ENCODE data around the gene ANKRD23. TPM values are rescaled to one million over a fixed set of nuclear protein-coding genes. Genes with fewer than 3 reads are reported as not detected.

ANKRD23 gene
- total and polyA plus RNA-seq, 2 of the 13 experiments (the other 11 are each of a cell fraction or from before 2014, with no cell fraction given): 1.5 to 1.6 TPM

DNA sequence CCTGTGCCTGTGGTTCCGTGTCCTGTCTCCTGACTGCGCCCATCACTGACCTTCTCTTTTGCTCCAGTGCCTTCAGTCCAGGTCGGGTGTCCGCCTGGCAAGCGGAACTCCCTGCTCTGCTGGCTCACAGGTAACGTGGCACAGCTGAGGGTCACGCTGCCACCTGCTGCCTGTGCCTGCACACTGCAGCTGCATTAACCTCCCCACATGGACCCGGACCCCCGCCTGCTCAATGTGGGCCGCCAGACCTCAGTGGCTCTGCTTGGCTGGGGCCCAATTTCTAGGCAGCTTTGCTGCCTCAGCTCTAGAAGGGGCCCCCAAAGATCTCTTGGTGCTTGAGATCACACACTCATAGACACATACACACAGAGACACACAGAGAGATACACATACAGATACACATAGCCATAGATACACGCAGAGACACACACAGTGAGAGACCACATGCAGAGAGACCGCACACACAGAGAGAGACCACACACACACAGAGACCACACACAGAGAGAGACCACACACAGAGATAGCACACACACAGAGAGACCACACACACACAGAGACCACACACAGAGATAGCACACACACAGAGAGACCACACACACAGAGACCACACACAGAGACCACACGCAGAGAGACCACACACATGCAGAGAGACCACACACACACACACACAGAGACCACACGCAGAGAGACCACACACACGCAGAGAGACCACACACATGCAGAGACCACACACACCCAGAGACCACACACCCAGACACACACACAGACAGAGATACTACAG is 42.6 kb downstream of the ANKRD23 start (continued):
- TF ChIP-seq, protein P1, sequence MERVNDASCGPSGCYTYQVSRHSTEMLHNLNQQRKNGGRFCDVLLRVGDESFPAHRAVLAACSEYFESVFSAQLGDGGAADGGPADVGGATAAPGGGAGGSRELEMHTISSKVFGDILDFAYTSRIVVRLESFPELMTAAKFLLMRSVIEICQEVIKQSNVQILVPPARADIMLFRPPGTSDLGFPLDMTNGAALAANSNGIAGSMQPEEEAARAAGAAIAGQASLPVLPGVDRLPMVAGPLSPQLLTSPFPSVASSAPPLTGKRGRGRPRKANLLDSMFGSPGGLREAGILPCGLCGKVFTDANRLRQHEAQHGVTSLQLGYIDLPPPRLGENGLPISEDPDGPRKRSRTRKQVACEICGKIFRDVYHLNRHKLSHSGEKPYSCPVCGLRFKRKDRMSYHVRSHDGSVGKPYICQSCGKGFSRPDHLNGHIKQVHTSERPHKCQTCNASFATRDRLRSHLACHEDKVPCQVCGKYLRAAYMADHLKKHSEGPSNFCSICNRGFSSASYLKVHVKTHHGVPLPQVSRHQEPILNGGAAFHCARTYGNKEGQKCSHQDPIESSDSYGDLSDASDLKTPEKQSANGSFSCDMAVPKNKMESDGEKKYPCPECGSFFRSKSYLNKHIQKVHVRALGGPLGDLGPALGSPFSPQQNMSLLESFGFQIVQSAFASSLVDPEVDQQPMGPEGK (CRISPR knock-in tag; IDR thresholded peaks at IDR 0.05): peak; percentile 59; the same call in 1 of the 2 replicates
- TF ChIP-seq GPN1 (CRISPR knock-in tag; IDR thresholded peaks at IDR 0.05; ENCODE audit: borderline replicate concordance) (no peak; the same call in 1 of the 2 replicates), KDM1A (CRISPR knock-in tag; IDR thresholded peaks at IDR 0.05) (no peak), ZNF383 (CRISPR knock-in tag; IDR thresholded peaks at IDR 0.05; ENCODE audit: borderline replicate concordance) (no peak), PRMT3 (CRISPR knock-in tag; IDR thresholded peaks at IDR 0.05; ENCODE audit: borderline replicate concordance, low read depth) (no peak), ERF (CRISPR knock-in tag; IDR thresholded peaks at IDR 0.05) (peak; percentile 65; the same call in 1 of the 2 replicates), CHD2 (IDR thresholded peaks at IDR 0.05; ENCODE audit: low read depth, low read length) (no peak), PTBP1 (IDR thresholded peaks at IDR 0.05; ENCODE audit: low read depth, low read length, poor library complexity, severe bottlenecking) (peak; percentile 62), KAT7 (CRISPR knock-in tag; IDR thresholded peaks at IDR 0.05; ENCODE audit: borderline replicate concordance) (no peak; the same call in 1 of the 2 replicates), ZNF292 (CRISPR knock-in tag; IDR thresholded peaks at IDR 0.05; ENCODE audit: borderline replicate concordance, low read depth) (no peak), RXRB (CRISPR knock-in tag; IDR thresholded peaks at IDR 0.05; ENCODE audit: borderline replicate concordance) (peak; percentile 43; the same call in 1 of the 2 replicates), ZMYM4 (CRISPR knock-in tag; IDR thresholded peaks at IDR 0.05) (peak; percentile 42; the same call in 1 of the 2 replicates), FOXK1 (CRISPR knock-in tag; IDR thresholded peaks at IDR 0.05; ENCODE audit: borderline replicate concordance, low read depth) (no peak), MIER2 (CRISPR knock-in tag; IDR thresholded peaks at IDR 0.05) (no peak), GATAD2A (CRISPR knock-in tag; IDR thresholded peaks at IDR 0.05) (peak; percentile 57; the same call in 1 of the 2 replicates), ASH2L (IDR thresholded peaks at IDR 0.05; ENCODE audit: insufficient read length, low read depth, low read length) (peak; percentile 41), CENPX (CRISPR knock-in tag; IDR thresholded peaks at IDR 0.05) (no peak), EED (CRISPR knock-in tag; IDR thresholded peaks at IDR 0.05) (0 out of 2 replicates have a peak, but pooled peaks have one; percentile 11), TBX2 (CRISPR knock-in tag; IDR thresholded peaks at IDR 0.05; ENCODE audit: borderline replicate concordance) (0 out of 2 replicates have a peak, but pooled peaks have one; percentile 1), RAD21 (CRISPR knock-in tag; IDR thresholded peaks at IDR 0.05) (peak; percentile 97)
- TF ChIP-seq, protein P2, sequence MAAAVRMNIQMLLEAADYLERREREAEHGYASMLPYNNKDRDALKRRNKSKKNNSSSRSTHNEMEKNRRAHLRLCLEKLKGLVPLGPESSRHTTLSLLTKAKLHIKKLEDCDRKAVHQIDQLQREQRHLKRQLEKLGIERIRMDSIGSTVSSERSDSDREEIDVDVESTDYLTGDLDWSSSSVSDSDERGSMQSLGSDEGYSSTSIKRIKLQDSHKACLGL (CRISPR knock-in tag; IDR thresholded peaks at IDR 0.05): no peak
- TF ChIP-seq, protein P3, sequence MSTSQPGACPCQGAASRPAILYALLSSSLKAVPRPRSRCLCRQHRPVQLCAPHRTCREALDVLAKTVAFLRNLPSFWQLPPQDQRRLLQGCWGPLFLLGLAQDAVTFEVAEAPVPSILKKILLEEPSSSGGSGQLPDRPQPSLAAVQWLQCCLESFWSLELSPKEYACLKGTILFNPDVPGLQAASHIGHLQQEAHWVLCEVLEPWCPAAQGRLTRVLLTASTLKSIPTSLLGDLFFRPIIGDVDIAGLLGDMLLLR (CRISPR knock-in tag; IDR thresholded peaks at IDR 0.05): no peak
- TF ChIP-seq, protein P4, sequence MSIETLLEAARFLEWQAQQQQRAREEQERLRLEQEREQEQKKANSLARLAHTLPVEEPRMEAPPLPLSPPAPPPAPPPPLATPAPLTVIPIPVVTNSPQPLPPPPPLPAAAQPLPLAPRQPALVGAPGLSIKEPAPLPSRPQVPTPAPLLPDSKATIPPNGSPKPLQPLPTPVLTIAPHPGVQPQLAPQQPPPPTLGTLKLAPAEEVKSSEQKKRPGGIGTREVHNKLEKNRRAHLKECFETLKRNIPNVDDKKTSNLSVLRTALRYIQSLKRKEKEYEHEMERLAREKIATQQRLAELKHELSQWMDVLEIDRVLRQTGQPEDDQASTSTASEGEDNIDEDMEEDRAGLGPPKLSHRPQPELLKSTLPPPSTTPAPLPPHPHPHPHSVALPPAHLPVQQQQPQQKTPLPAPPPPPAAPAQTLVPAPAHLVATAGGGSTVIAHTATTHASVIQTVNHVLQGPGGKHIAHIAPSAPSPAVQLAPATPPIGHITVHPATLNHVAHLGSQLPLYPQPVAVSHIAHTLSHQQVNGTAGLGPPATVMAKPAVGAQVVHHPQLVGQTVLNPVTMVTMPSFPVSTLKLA (IDR thresholded peaks at IDR 0.05): 0 out of 2 replicates have a peak, but pooled peaks have one; percentile 3
- TF ChIP-seq, protein P5, sequence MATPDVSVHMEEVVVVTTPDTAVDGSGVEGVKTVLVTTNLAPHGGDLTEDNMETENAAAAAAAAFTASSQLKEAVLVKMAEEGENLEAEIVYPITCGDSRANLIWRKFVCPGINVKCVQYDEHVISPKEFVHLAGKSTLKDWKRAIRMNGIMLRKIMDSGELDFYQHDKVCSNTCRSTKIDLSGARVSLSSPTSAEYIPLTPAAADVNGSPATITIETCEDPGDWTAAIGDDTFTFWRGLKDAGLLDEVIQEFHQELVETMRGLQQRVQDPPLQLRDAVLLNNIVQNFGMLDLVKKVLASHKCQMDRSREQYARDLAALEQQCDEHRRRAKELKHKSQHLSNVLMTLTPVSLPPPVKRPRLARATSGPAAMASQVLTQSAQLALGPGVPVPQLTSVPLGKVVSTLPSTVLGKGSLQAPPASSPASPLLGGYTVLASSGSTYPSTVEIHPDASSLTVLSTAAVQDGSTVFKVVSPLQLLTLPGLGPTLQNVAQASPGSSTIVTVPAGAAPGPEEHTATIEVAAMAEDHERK (CRISPR knock-in tag; IDR thresholded peaks at IDR 0.05; ENCODE audit: low read depth): no peak

All from HepG2 (cell line).